ENCODE results near the gene OR10H1.
"Not testable (repeated sequence)": the region's sequence is repeated elsewhere in the genome, so short reads cannot be mapped to it uniquely, and the experiment has no call there.

Gene OR10H1

DNA sequence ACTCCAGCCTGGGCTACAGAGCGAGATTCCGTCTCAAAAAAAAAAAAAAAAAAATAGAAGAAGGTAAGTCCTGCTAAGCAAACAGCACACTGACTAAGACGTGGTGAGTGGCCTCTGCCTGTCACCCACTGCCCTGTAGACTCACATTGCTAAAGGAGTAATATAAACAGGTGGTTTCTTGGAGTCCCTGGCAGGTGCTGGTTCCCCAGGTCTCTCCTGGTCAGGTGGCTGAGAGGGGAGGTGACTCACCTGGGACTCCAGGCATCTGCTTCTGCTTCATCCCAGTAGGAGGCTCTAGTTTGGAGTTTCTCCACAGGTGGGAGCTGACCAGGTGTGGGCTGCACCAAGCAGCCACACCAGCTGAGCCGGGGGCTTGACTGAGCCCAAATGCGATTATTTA is at the start of gene OR10H1:
OR10H1 (minus strand) TSS at position 359 of the 400 bp plus-strand sequence. CDS start 7,627 bp downstream, outside the sequence.
- DNase-seq (ENCODE audit: low read depth), result no peak

- no peak for DNase-seq (ENCODE audit: low read depth)
These were observed 49.4 kb upstream of the OR10H1 start for GRCh38 chr19:15864824-15865223.

GRCh38 chr19:15863272-15863671 is 47.8 kb upstream of the OR10H1 start:
- DNase-seq (ENCODE audit: low read depth), result no peak

GRCh38 chr19:15862444-15862843 is 47.0 kb upstream of the OR10H1 start:
- DNase-seq (ENCODE audit: low read depth), result no peak

GRCh38 chr19:15860522-15860921 is 45.1 kb upstream of the OR10H1 start:
- no peak for DNase-seq (ENCODE audit: low read depth)

GRCh38 chr19:15859187-15859586 is 43.7 kb upstream of the OR10H1 start:
- no peak for DNase-seq (ENCODE audit: low read depth)

GRCh38 chr19:15850385-15850784 is 34.9 kb upstream of the OR10H1 start:
- DNase-seq (ENCODE audit: low read depth), result no peak

- no peak for DNase-seq (ENCODE audit: low read depth)
These were observed 31.5 kb upstream of the OR10H1 start for GRCh38 chr19:15846923-15847322.

DNA sequence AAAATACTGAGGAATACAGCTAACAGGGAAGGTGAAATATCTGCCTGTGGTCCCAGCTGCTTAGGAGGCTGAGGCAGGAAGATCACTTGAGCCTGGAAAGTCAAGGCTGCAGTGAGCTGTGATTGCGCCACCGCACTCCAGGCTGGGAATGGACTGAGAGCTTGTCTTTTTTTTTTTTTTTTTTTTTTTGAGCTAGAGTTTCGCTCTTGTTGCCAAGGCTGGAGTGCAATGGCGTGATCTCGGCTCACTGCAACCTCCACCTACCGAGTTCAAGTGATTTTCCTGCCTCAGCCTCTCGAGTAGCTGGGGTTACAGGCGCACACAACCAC is 28.4 kb upstream of the OR10H1 start:
- not testable (repeated sequence) for DNase-seq (ENCODE audit: low read depth)

DNA sequence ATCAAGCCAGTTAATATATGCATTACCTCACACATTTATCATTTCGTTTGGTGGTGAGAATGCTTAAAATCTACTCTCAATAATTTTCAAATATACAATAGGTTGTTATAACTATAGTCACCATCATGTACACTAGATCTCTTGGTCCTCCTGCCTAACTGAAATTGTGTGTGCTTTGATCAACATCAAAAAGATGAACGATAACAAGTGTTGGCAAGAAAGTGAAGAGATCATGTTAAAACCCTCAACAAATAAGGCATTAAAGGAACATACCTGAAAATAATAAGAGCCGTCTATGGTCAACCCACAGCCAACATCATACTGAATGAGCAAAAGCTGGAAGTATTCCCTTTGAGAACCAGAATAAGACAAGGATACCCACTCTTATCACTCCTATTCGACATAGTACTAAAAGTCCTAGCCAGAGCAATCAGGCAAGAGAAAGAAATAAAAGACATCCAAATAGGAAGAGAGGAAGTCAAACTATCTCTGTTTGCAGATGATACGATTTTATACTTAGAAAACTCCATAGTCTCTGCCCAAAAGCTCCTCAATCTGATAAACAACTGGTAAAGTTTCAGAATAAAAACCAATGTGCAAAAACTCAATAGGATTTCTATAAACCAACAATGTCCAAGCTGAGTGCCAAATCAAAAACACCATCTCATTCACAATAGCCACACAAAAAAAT is 27.9 kb upstream of the OR10H1 start:
- no peak for DNase-seq (ENCODE audit: low read depth)

DNA sequence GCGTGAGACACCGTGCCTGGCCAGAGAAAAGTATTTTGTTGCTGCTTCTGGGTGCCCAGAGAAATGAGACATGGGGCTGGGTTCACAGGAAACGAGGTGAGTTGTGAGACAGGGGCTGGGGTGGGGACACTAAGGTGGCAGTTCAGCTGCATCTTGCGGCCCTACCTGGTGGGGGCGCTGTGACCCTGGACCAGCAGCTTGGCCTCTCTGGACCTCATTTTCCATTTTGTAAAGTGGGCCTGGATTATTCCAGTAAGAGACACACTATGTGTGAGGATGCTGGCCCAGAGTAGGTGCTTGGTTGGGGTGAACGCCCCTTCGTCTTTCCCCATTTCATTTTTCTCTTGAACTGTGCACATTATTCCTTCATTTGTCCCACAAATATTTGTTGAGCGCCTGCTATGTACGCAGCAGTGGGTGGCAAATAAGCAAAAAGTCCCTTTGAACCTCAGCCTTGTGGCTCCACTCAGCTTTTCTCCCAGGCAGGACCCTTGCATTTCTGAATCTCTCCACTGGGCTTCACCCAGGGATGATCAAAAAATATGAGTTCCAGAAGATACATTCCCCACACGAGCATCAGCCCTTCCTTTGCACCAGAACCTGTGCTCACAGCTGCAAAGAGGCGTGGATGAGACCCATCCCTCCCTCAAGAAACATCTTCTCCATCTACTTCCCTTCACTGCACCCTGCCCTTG is 26.6 kb upstream of the OR10H1 start:
- no peak for DNase-seq (ENCODE audit: low read depth)

- DNase-seq (ENCODE audit: low read depth), result no peak
These were observed 25.4 kb upstream of the OR10H1 start for GRCh38 chr19:15840833-15841232.

- DNase-seq (ENCODE audit: low read depth), result not testable (repeated sequence)
These were observed 24.4 kb upstream of the OR10H1 start for GRCh38 chr19:15839888-15840287.

GRCh38 chr19:15838351-15838750 is 22.9 kb upstream of the OR10H1 start:
- no peak for DNase-seq (ENCODE audit: low read depth)

GRCh38 chr19:15837221-15837731 is 21.8 kb upstream of the OR10H1 start:
- no peak for DNase-seq (ENCODE audit: low read depth)

- DNase-seq (ENCODE audit: low read depth), result peak; percentile 94
These were observed 21.1 kb upstream of the OR10H1 start for GRCh38 chr19:15836330-15837220.

DNA sequence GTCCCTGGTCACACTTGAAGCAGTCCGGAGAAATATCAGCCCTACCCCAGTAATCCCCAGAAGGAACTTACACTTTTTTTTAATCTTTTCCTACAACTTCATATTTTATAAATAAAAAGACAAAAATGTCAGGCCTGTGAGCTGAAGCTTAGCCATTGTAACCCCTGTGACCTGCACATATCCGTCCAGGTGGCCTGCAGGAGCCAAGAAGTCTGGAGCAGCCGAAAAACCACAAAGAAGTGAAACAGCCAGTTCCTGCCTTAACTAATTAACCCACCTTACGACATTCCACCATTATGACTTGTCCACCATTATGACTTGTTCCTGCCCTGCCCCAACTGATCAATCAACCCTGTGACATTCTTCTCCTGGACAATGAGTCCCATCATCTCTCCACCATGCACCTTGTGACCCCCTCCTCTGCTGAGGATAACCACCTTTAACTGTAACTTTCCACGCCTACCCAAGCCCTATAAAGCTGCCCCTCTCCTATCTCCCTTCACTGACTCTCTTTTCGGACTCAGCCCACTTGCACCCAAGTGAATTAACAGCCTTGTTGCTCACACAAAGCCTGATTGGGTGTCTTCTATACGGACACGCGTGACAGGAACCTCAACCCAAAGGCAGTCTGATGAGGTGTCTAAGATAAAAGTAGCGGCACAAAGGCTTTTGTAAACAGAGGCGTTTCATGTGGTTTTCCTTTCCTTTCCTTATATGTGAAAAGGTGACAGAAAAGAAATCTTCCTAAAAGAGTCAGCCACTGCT is 20.3 kb upstream of the OR10H1 start:
- peak; percentile 46 for DNase-seq (ENCODE audit: low read depth)

DNA sequence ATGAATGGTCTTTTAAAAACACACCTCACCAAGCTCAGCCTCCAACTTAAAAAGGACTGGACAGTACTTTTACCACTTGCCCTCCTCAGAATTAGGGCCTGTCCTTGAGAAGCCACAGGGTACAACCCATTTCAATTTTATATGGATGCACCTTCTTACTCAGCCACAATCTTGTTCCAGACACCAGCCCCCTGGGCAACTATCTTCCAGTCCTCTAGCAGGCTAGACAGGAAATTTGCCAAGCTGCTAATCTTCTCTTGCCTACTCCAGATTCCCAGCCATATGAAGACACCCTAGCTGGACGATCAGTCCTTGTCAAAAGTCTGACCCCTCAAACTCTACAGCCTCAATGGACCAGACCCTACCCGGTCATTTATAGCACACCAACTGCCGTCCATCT is 18.8 kb upstream of the OR10H1 start:
- not testable (repeated sequence) for DNase-seq (ENCODE audit: low read depth)

GRCh38 chr19:15831626-15832025 is 16.2 kb upstream of the OR10H1 start:
- no peak for DNase-seq (ENCODE audit: low read depth)

- no peak for DNase-seq (ENCODE audit: low read depth)
These were observed 14.3 kb upstream of the OR10H1 start for GRCh38 chr19:15829786-15830185.

DNA sequence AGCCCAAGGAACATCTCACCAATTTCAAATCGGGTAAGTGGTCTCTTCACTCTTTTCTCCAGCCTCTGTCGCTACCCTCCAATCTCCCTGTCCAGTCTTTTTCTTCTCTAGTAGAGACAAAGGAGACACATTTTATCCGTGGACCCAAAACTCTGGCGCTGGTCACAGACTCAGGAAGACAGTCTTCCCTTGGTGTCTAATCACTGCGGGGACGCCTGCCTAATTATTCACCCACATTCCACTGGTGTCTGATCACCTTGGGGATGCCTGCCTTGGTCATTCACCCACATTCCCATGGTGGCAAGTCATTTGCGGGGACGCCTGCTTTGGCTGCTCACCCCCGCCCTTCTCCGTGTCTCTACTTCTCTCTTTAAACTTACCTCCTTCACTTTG is 13.8 kb upstream of the OR10H1 start:
- DNase-seq (ENCODE audit: low read depth), result no peak
